PFSK-1 (cell line): Measurements from ENCODE around the gene OR52E6.

ENCODE experiments used
- FOXP2 ChIP-seq: optimal IDR thresholded peaks from 2 replicates; pipeline ENCODE3; 2011; ENCODE audit warnings: borderline replicate concordance, control low read depth, inconsistent platforms; ENCODE audit not compliant: insufficient read depth; ENCODE audit errors: extremely low read length, extremely low read depth
- POLR2AphosphoS5 ChIP-seq: IDR thresholded peaks from 2 replicates; pipeline ENCODE4 v1.6.1; 2012; ENCODE audit warnings: low read depth, mild to moderate bottlenecking, control low read depth, low read length, moderate library complexity
- REST ChIP-seq, 2 experiments: IDR thresholded peaks; 2 replicates each; pipeline versions ENCODE4 v1.6.1 to v1.8.0; 2011 to 2012; ENCODE audit warnings: low read depth in 2 of 2, low read length in 2 of 2, control low read depth in 1 of 2, inconsistent platforms in 1 of 2, mild to moderate bottlenecking in 1 of 2, moderate library complexity in 1 of 2; ENCODE audit not compliant: insufficient read depth in 1 of 2
- SIN3A ChIP-seq: IDR thresholded peaks from 2 replicates; pipeline ENCODE4 v1.6.1; 2012; ENCODE audit warnings: mild to moderate bottlenecking, low read length, moderate library complexity, borderline replicate concordance; ENCODE audit not compliant: insufficient read depth
- TAF1 ChIP-seq: IDR thresholded peaks from 2 replicates; pipeline ENCODE4 v1.6.1; 2012; ENCODE audit warnings: low read length, control low read depth, borderline replicate concordance; ENCODE audit not compliant: insufficient read depth

GRCh38 chr11:5891216-5891800 is 49.6 kb upstream of the OR52E6 start:
- TF ChIP-seq TAF1, result no peak
- no peak for TF ChIP-seq REST (IDR thresholded peaks at IDR 0.05; ENCODE audit: insufficient read depth in 1 of 2, low read depth in 2 of 2, low read length in 2 of 2)
- no peak for TF ChIP-seq POLR2AphosphoS5
- TF ChIP-seq SIN3A, result no peak
- TF ChIP-seq FOXP2, result no peak
